Jurkat, Clone E6-1 (cell line): ENCODE data around the gene CBFA2T2.
"Not testable (repeated sequence)": the region's sequence is repeated elsewhere in the genome, so short reads cannot be mapped to it uniquely, and the experiment has no call there.

Experiments used
- DNase-seq: peaks from one replicate; pipeline ENCODE4 v3.0.0-alpha.2; 2011; ENCODE audit warnings: low read depth, low spot score
- H3K4me3 ChIP-seq: 2 replicates; pipeline ENCODE4 v1.5.1; 2011; ENCODE audit warnings: mild to moderate bottlenecking, low read length, control low read depth, moderate library complexity

CBFA2T2 gene

GRCh38 chr20:33681728-33682353, 191.9 kb downstream of the CBFA2T2 start:
- no peak for DNase-seq
- no peak overlapping the region for H3K4me3 ChIP-seq

- DNase-seq: no peak
- H3K4me3 ChIP-seq: peak overlapping the region; percentile 59
Measured at GRCh38 chr20:33684533-33685327, 194.8 kb downstream of the CBFA2T2 start.

- H3K4me3 ChIP-seq: peak overlapping the region; percentile 59
- no peak for DNase-seq
Measured at GRCh38 chr20:33685328-33686099, 195.6 kb downstream of the CBFA2T2 start.

- peak within 1 kb of the TSS; percentile 59 for H3K4me3 ChIP-seq
- DNase-seq: peak; percentile 86
Measured at GRCh38 chr20:33686100-33686983, 196.4 kb downstream of the CBFA2T2 start, which contains the start of gene E2F1. Gene E2F1 (minus strand): TSS chr20:33686385. CDS start chr20:33686264, 121 bp downstream.

GRCh38 chr20:33686984-33687366, 197.1 kb downstream of the CBFA2T2 start:
- no peak for DNase-seq
- peak overlapping the region; percentile 45 for H3K4me3 ChIP-seq

GRCh38 chr20:33687370-33687915, 197.5 kb downstream of the CBFA2T2 start:
- H3K4me3 ChIP-seq: no peak overlapping the region
- no peak for DNase-seq

- no peak for DNase-seq
- no peak overlapping the region for H3K4me3 ChIP-seq
Measured at GRCh38 chr20:33687993-33688937, 198.4 kb downstream of the CBFA2T2 start.

- H3K4me3 ChIP-seq: no peak overlapping the region
- no peak for DNase-seq
Measured at GRCh38 chr20:33688938-33689424, 199.1 kb downstream of the CBFA2T2 start.

- DNase-seq: no peak
- H3K4me3 ChIP-seq: no peak overlapping the region
Measured at GRCh38 chr20:33689493-33689892, 199.6 kb downstream of the CBFA2T2 start.

- H3K4me3 ChIP-seq: peak overlapping the region; percentile 11; the same call in 1 of the 2 replicates
- peak; percentile 81 for DNase-seq
Measured at GRCh38 chr20:33689973-33690372, 200.1 kb downstream of the CBFA2T2 start.

GRCh38 chr20:33693289-33693688, 203.4 kb downstream of the CBFA2T2 start:
- DNase-seq: no peak
- H3K4me3 ChIP-seq: no peak overlapping the region

- no peak overlapping the region for H3K4me3 ChIP-seq
- no peak for DNase-seq
Measured at GRCh38 chr20:33693741-33694638, 204.1 kb downstream of the CBFA2T2 start.

- no peak overlapping the region for H3K4me3 ChIP-seq
- no peak for DNase-seq
Measured at GRCh38 chr20:33694639-33695012, 204.7 kb downstream of the CBFA2T2 start.

- no peak overlapping the region for H3K4me3 ChIP-seq
- DNase-seq: no peak
Measured at GRCh38 chr20:33696448-33696847, 206.6 kb downstream of the CBFA2T2 start.

- DNase-seq: no peak
Measured at GRCh38 chr20:33697129-33697528, 207.2 kb downstream of the CBFA2T2 start.

GRCh38 chr20:33698966-33699365, 209.1 kb downstream of the CBFA2T2 start:
- not testable (repeated sequence) for H3K4me3 ChIP-seq, DNase-seq

More at GRCh38 chr20:33697129-33697528, 207.2 kb downstream of the CBFA2T2 start:
- no peak overlapping the region for H3K4me3 ChIP-seq
